IMR-90 (cell line): ENCODE measurements around the gene DDOST. TPM values are rescaled to one million over a fixed set of nuclear protein-coding genes. Genes with fewer than 3 reads are reported as not detected.

Experiments used
- ATAC-seq: fragments of 200-7000 bp; cut with Tn5 transposase; 2 replicates; pipeline ENCODE4 v1.9.1; 2020; ENCODE audit warnings: low read depth, mild to moderate bottlenecking, moderate library complexity
- BruUV-seq: library from RNA; stranded (reverse); fragments of 400-500 nt; replicated peaks from 2 replicates; lab custom pipeline; 2021; lab: Mats Ljungman, UMichigan
- CTCF ChIA-PET: fragments of 300-600 bp; formaldehyde crosslinking; extraction: SDS; loops from one replicate; lab custom pipeline; 2021; ENCODE audit warnings: antibody characterized with exemption; lab: Yijun Ruan, JAX
- POLR2A ChIA-PET: fragments of 300-600 bp; sonication (Branson Sonifier 250); formaldehyde crosslinking; loops from one replicate; lab custom pipeline; 2022; ENCODE audit warnings: antibody characterized with exemption; ENCODE audit not compliant: unreplicated experiment; lab: Charles Lee
- DNase-seq: peaks from one replicate; pipeline ENCODE4 v3.0.0; 2013
- H2AFZ ChIP-seq: replicated peaks from 2 replicates; pipeline ENCODE3; 2013; ENCODE audit warnings: low read length, mild to moderate bottlenecking; ENCODE audit not compliant: poor library complexity
- H2AK5ac ChIP-seq: 2 replicates; pipeline ENCODE4 v1.6.1; 2013; ENCODE audit warnings: low read depth, low read length, inconsistent platforms
- H2AK9ac ChIP-seq: replicated peaks from 2 replicates; pipeline ENCODE3; 2013; ENCODE audit warnings: mild to moderate bottlenecking, low read depth, low read length, moderate library complexity; ENCODE audit not compliant: poor library complexity
- H2BK120ac ChIP-seq: 2 replicates; pipeline ENCODE4 v1.6.1; 2013; ENCODE audit warnings: low read depth, low read length, inconsistent platforms
- H2BK15ac ChIP-seq: 3 replicates; pipeline ENCODE4 v1.6.1; 2013; ENCODE audit warnings: low read depth, low read length, inconsistent platforms
- H2BK20ac ChIP-seq: 2 replicates; pipeline ENCODE4 v1.6.1; 2013; ENCODE audit warnings: low read depth, mild to moderate bottlenecking, inconsistent platforms, low read length, moderate library complexity
- H2BK5ac ChIP-seq: 2 replicates; pipeline ENCODE4 v1.6.1; 2013; ENCODE audit warnings: mild to moderate bottlenecking, low read depth, low read length, inconsistent platforms; ENCODE audit not compliant: poor library complexity, severe bottlenecking
- H3K14ac ChIP-seq: replicated peaks from 2 replicates; pipeline ENCODE4 v1.6.1; 2013; ENCODE audit warnings: low read depth, low read length, inconsistent platforms
- H3K18ac ChIP-seq: 2 replicates; pipeline ENCODE4 v1.6.1; 2013; ENCODE audit warnings: low read depth, low read length, control low read depth
- H3K23ac ChIP-seq: 2 replicates; pipeline ENCODE4 v1.6.1; 2013; ENCODE audit warnings: low read depth, low read length, inconsistent platforms
- H3K27ac ChIP-seq: 2 replicates; pipeline ENCODE4 v1.5.1; 2013; ENCODE audit warnings: mild to moderate bottlenecking, control low read depth, low read length; ENCODE audit not compliant: insufficient read depth
- H3K27me3 ChIP-seq: 2 replicates; pipeline ENCODE4 v1.6.1; 2013; ENCODE audit warnings: low read length; ENCODE audit not compliant: control insufficient read depth, insufficient read depth
- H3K36me3 ChIP-seq: 2 replicates; pipeline ENCODE4 v1.6.1; 2013; ENCODE audit warnings: low read length, mixed read lengths; ENCODE audit not compliant: control insufficient read depth, insufficient read depth
- H3K4ac ChIP-seq: 2 replicates; pipeline ENCODE4 v1.6.1; 2013; ENCODE audit warnings: low read depth, low read length, inconsistent platforms
- H3K4me1 ChIP-seq: 2 replicates; pipeline ENCODE4 v1.6.1; 2013; ENCODE audit warnings: low read length, mixed read lengths; ENCODE audit not compliant: control insufficient read depth, insufficient read depth
- H3K4me2 ChIP-seq: 2 replicates; pipeline ENCODE4 v1.6.1; 2013; ENCODE audit warnings: low read depth, mild to moderate bottlenecking, control low read depth, low read length, moderate library complexity
- H3K4me3 ChIP-seq: 2 replicates; pipeline ENCODE4 v1.5.1; 2013; ENCODE audit warnings: low read depth, mild to moderate bottlenecking, control low read depth, low read length, moderate library complexity; ENCODE audit not compliant: insufficient read depth
- H3K56ac ChIP-seq: 2 replicates; pipeline ENCODE4 v1.6.1; 2013; ENCODE audit warnings: low read length, inconsistent platforms; ENCODE audit not compliant: insufficient read depth; ENCODE audit errors: extremely low read depth
- H3K79me1 ChIP-seq, 2 experiments: 2 replicates each; pipeline ENCODE4 v1.6.1; 2013; ENCODE audit warnings: low read length in 2 of 2, inconsistent platforms in 1 of 2, low read depth in 1 of 2
- H3K9ac ChIP-seq: 2 replicates; pipeline ENCODE4 v1.6.1; 2013; ENCODE audit warnings: low read depth, low read length, control low read depth
- H3K9me1 ChIP-seq: 2 replicates; pipeline ENCODE4 v1.6.1; 2013; ENCODE audit warnings: low read length, inconsistent platforms; ENCODE audit not compliant: insufficient read depth
- H3K9me3 ChIP-seq: 2 replicates; pipeline ENCODE4 v1.6.1; 2013; ENCODE audit warnings: low read length; ENCODE audit not compliant: control insufficient read depth, insufficient read depth
- H4K20me1 ChIP-seq: 2 replicates; pipeline ENCODE4 v1.6.1; 2013; ENCODE audit warnings: low read length, inconsistent platforms; ENCODE audit not compliant: insufficient read depth
- H4K5ac ChIP-seq: 2 replicates; pipeline ENCODE4 v1.6.1; 2013; ENCODE audit warnings: mild to moderate bottlenecking, low read depth, low read length, control low read depth
- H4K8ac ChIP-seq, 2 experiments: 2 replicates each; pipeline ENCODE4 v1.6.1; 2013; ENCODE audit warnings: low read depth in 2 of 2, low read length in 2 of 2, control low read depth in 1 of 2, inconsistent platforms in 1 of 2
- H4K91ac ChIP-seq: 2 replicates; pipeline ENCODE4 v1.6.1; 2013; ENCODE audit warnings: low read depth, low read length, inconsistent platforms; ENCODE audit not compliant: insufficient read depth
- CEBPB ChIP-seq: IDR thresholded peaks from 2 replicates; pipeline ENCODE4 v1.6.1; 2012; ENCODE audit warnings: low read depth, low read length, improper control_type of control experiment
- CHD1 ChIP-seq: IDR thresholded peaks from 2 replicates; pipeline ENCODE4 v1.6.1; 2012; ENCODE audit warnings: low read depth, low read length, improper control_type of control experiment
- MAFK ChIP-seq: IDR thresholded peaks from 2 replicates; pipeline ENCODE4 v1.6.1; 2012; ENCODE audit warnings: low read depth, low read length, improper control_type of control experiment
- RAD21 ChIP-seq: IDR thresholded peaks from 2 replicates; pipeline ENCODE4 v1.6.1; 2012; ENCODE audit warnings: low read length, improper control_type of control experiment
- RCOR1 ChIP-seq: IDR thresholded peaks from 2 replicates; pipeline ENCODE4 v1.6.1; 2012; ENCODE audit warnings: mild to moderate bottlenecking, low read length, improper control_type of control experiment; ENCODE audit not compliant: insufficient replicate concordance
- RFX5 ChIP-seq: IDR thresholded peaks from 2 replicates; pipeline ENCODE4 v1.8.0; 2012; ENCODE audit warnings: low read depth, mild to moderate bottlenecking, low read length, moderate library complexity
- SMC3 ChIP-seq: fragments of 150-350 bp; IDR thresholded peaks from 2 replicates; pipeline ENCODE4 v1.6.1; 2016; ENCODE audit warnings: low read depth, mild to moderate bottlenecking, antibody characterized with exemption, low read length, moderate library complexity
- WGBS, 2 experiments: methylation state at CpG; one replicate each; pipeline versions ENCODE4 v1.1.5 to v1.1.7; 2013; ENCODE audit warnings: missing lambda C conversion rate in 2 of 2; ENCODE audit not compliant: insufficient read length in 1 of 2; ENCODE audit errors: extremely low coverage in 2 of 2; 5-methylcytosine and 5-hydroxymethylcytosine counted together
- dilution Hi-C: fragments of 300-500 bp; cut with HindIII; formaldehyde crosslinking; loops from one replicate; pipeline ENCODE4 v1.14.3; 2018; ENCODE audit warnings: low sequenced_read_pairs; ENCODE audit not compliant: unreplicated experiment
- in situ Hi-C: fragments of 300-500 bp; cut with MboI; formaldehyde crosslinking; loops from 3 replicates; pipeline ENCODE4 v1.14.3; 2019; ENCODE audit warnings: low sequenced_read_pairs, inconsistent platforms, mixed read lengths
- intact Hi-C: fragments of 100-400 bp; cut with micrococcal nuclease; formaldehyde crosslinking; loops from 2 replicates; pipeline ENCODE4 v1.10.0; 2022
- polyA plus RNA-seq, 3 experiments: library from polyadenylated mRNA; depleted of rRNA; stranded (reverse); fragments of >200 nt; gene quantifications; 2 replicates each; pipeline ENCODE4 v1.2.3, GENCODE V29; 2012; ENCODE audit warnings: low replicate concordance in 1 of 3
- total RNA-seq: library from RNA; depleted of rRNA; stranded (reverse); fragments of >200 nt; gene quantifications from 2 replicates; pipeline ENCODE4 v1.2.3, GENCODE V29; 2012
- TF ChIP-seq, protein P1 (sequence below): fragments of 150-350 bp; IDR thresholded peaks from 2 replicates; pipeline ENCODE4 v1.6.1; 2017; ENCODE audit warnings: mild to moderate bottlenecking, antibody characterized with exemption, low read length, low read depth
- TF ChIP-seq, protein P2 (sequence below): fragments of 150-350 bp; IDR thresholded peaks from 2 replicates; pipeline ENCODE4 v1.6.1; 2016; ENCODE audit warnings: low read depth, mild to moderate bottlenecking, low read length, moderate library complexity, borderline replicate concordance

DDOST gene
- total and polyA plus RNA-seq, 2 of the 4 experiments (the other 2 are of a cell fraction): 179 to 477 TPM

DNA sequence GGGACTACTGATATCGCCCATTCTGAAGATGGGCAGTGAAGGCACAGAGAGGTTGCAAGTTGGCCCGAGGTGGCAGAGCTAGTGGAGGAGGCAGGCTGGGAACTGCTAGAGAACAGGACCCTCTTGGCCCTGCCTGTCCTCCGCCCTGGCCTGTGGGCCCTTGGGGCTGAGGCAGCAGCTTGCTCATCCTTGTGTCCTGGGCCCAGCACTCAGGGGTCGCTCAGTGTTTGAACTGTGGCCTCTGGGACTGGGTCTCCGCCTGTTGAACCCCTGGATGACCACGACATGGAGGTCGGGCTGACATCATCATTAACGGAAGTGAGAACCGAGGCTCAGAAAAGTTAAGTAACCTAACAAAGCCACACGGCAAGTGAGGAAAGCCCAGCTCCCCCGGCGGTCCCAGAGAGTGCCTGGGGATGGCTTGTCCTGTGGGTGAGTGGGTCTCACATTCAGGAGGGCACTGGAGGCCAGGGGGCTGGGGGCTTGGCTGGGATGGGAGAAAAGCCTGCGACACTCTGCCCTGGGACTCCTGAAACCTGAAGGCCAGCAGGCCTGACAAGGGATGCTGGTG is 23.0 kb upstream of the DDOST start:
- H2BK120ac ChIP-seq: no peak overlapping the region
- H3K9ac ChIP-seq: no peak overlapping the region
- no peak overlapping the region for H3K27ac ChIP-seq
- no peak overlapping the region for H3K23ac ChIP-seq
- H3K36me3 ChIP-seq: peaks cover 7% of the 10 kb centered on the region
- BruUV-seq: no TSS peak
- H4K5ac ChIP-seq: no peak overlapping the region
- no peak overlapping the region for H3K4me2 ChIP-seq
- in situ Hi-C loops (loop anchor here (25.0 kb wide), 1 partner anchor 678 kb away; no protein-coding TSS in a partner anchor), dilution Hi-C loops (no loop called here), intact Hi-C loops (no loop called here)
- no peak overlapping the region for H2BK5ac ChIP-seq
- H3K27me3 ChIP-seq: no peaks in the 10 kb centered on the region
- DNase-seq: no peak
- H3K56ac ChIP-seq: no peak overlapping the region
- no peak overlapping the region for H2AFZ ChIP-seq
- no peak overlapping the region for H4K91ac ChIP-seq
- no peak overlapping the region for H2AK9ac ChIP-seq
- no peak overlapping the region for H3K4ac ChIP-seq
- no peak overlapping the region for H2AK5ac ChIP-seq
- no peaks in the 10 kb centered on the region for H3K4me1 ChIP-seq
- no peak overlapping the region for H2BK20ac ChIP-seq
- H3K9me3 ChIP-seq: no peaks in the 10 kb centered on the region
- no peak overlapping the region for H3K4me3 ChIP-seq
- ATAC-seq: no peak
- TF ChIP-seq RFX5 (no peak), CHD1 (no peak), SMC3 (no peak), RAD21 (no peak), RCOR1 (no peak), CEBPB (no peak), MAFK (no peak)
- TF ChIP-seq, protein P1, sequence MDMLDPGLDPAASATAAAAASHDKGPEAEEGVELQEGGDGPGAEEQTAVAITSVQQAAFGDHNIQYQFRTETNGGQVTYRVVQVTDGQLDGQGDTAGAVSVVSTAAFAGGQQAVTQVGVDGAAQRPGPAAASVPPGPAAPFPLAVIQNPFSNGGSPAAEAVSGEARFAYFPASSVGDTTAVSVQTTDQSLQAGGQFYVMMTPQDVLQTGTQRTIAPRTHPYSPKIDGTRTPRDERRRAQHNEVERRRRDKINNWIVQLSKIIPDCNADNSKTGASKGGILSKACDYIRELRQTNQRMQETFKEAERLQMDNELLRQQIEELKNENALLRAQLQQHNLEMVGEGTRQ: no peak
- TF ChIP-seq, protein P2, sequence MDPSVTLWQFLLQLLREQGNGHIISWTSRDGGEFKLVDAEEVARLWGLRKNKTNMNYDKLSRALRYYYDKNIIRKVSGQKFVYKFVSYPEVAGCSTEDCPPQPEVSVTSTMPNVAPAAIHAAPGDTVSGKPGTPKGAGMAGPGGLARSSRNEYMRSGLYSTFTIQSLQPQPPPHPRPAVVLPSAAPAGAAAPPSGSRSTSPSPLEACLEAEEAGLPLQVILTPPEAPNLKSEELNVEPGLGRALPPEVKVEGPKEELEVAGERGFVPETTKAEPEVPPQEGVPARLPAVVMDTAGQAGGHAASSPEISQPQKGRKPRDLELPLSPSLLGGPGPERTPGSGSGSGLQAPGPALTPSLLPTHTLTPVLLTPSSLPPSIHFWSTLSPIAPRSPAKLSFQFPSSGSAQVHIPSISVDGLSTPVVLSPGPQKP: no peak
- CTCF ChIA-PET: no interaction called here
- H3K14ac ChIP-seq: no peak overlapping the region
- no peaks in the 10 kb centered on the region for H4K20me1 ChIP-seq
- no peak overlapping the region for H2BK15ac ChIP-seq
- no peaks in the 10 kb centered on the region for H3K9me1 ChIP-seq
- H3K79me1 ChIP-seq: no peaks in the 10 kb centered on the region
- POLR2A ChIA-PET: interaction anchor here (0.5 kb wide), 1 partner anchor 1296 kb away, joined by 3 read pairs; no protein-coding TSS in a partner anchor
- WGBS, 2 experiments: 80% methylated on average over 9 of the region's 13 CpGs; no CpG with 5 or more reads in 1 of the 2 experiments
- no peak overlapping the region for H4K8ac ChIP-seq
- no peak overlapping the region for H3K18ac ChIP-seq
